HepG2 (cell line): ENCODE measurements around the gene TOP2A. TPM values are rescaled to one million over a fixed set of nuclear protein-coding genes. Genes with fewer than 3 reads are reported as not detected.

ENCODE experiments used
- HNF4G ChIP-seq, 2 experiments: sonication (generic) in 1 of 2; formaldehyde crosslinking in 1 of 2; IDR thresholded peaks; 2 replicates each; pipeline versions ENCODE4 v1.4.0 to v1.6.1; 2011 to 2020; ENCODE audit warnings: borderline replicate concordance in 2 of 2, low read depth in 2 of 2, mild to moderate bottlenecking in 2 of 2, low read length in 1 of 2, missing genetic modification reagents in 1 of 2, moderate library complexity in 1 of 2
- KDM2A ChIP-seq: sonication (generic); formaldehyde crosslinking; IDR thresholded peaks from 2 replicates; pipeline ENCODE4 v1.4.0; 2020; ENCODE audit warnings: low read depth, missing genetic modification reagents, borderline replicate concordance
- SIX1 ChIP-seq: sonication (generic); formaldehyde crosslinking; IDR thresholded peaks from 2 replicates; pipeline ENCODE4 v1.4.0; 2020; ENCODE audit warnings: missing genetic modification reagents, borderline replicate concordance
- SNAPC2 ChIP-seq: sonication (generic); formaldehyde crosslinking; IDR thresholded peaks from 2 replicates; pipeline ENCODE4 v1.8.1; 2022; ENCODE audit warnings: mild to moderate bottlenecking, missing genetic modification reagents
- SOX6 ChIP-seq, 2 experiments: fragments of 450-650 bp in 1 of 2; sonication (generic) in 1 of 2; formaldehyde crosslinking in 1 of 2; IDR thresholded peaks; 2 replicates each; pipeline versions ENCODE4 v1.4.0 to v1.6.1; 2017 to 2020; ENCODE audit warnings: antibody characterized with exemption in 1 of 2, mild to moderate bottlenecking in 1 of 2, missing genetic modification reagents in 1 of 2
- TBL1XR1 ChIP-seq: fragments of 150-350 bp; IDR thresholded peaks from 2 replicates; pipeline ENCODE4 v1.6.1; 2014; ENCODE audit warnings: borderline replicate concordance, low read length; ENCODE audit not compliant: partially characterized antibody
- TCF7L2 ChIP-seq: IDR thresholded peaks from 2 replicates; pipeline ENCODE4 v1.6.1; 2011; ENCODE audit warnings: mild to moderate bottlenecking, low read depth, low read length, moderate library complexity
- TEAD2 ChIP-seq: sonication (generic); formaldehyde crosslinking; IDR thresholded peaks from 2 replicates; pipeline ENCODE4 v1.9.0; 2021; ENCODE audit warnings: missing genetic modification reagents
- ZNF136 ChIP-seq: sonication (generic); formaldehyde crosslinking; IDR thresholded peaks from 2 replicates; pipeline ENCODE4 v1.8.1; 2022; ENCODE audit warnings: low read depth, mild to moderate bottlenecking, moderate library complexity, missing genetic modification reagents
- ZNF20 ChIP-seq: sonication (generic); formaldehyde crosslinking; IDR thresholded peaks from 2 replicates; pipeline ENCODE4 v1.4.0; 2020; ENCODE audit warnings: mild to moderate bottlenecking, moderate library complexity, missing genetic modification reagents
- ZNF205 ChIP-seq: IDR thresholded peaks from 2 replicates; pipeline ENCODE4 v1.6.1; 2018; ENCODE audit warnings: missing biosample characterization, missing genetic modification reagents
- ZNF3 ChIP-seq: IDR thresholded peaks from 2 replicates; pipeline ENCODE4 v1.7.0; 2017; ENCODE audit warnings: inconsistent platforms
- ZNF350 ChIP-seq: sonication (generic); formaldehyde crosslinking; IDR thresholded peaks from 2 replicates; pipeline ENCODE4 v1.4.0; 2020; ENCODE audit warnings: mild to moderate bottlenecking, low read depth, missing genetic modification reagents, borderline replicate concordance
- ZNF768 ChIP-seq: sonication (generic); formaldehyde crosslinking; IDR thresholded peaks from 2 replicates; pipeline ENCODE4 v1.4.0; 2020; ENCODE audit warnings: missing genetic modification reagents
- ZNF776 ChIP-seq: sonication (generic); formaldehyde crosslinking; IDR thresholded peaks from 2 replicates; pipeline ENCODE4 v1.4.0; 2020; ENCODE audit warnings: mild to moderate bottlenecking, missing genetic modification reagents
- polyA plus RNA-seq, 8 experiments: library from polyadenylated mRNA; depleted of rRNA in 3 of 8; stranded (reverse) in 7 of 8; unstranded in 1 of 8; fragments of >200 nt; fragmentation: Illumina TruSeq in 4 of 8; extraction: Trizol in 4 of 8; gene quantifications; 2 replicates each; pipeline versions ENCODE4 v1.2.1 to v1.2.3, GENCODE V29; 2011 to 2016; ENCODE audit warnings: low read depth in 4 of 8, missing spikeins in 1 of 8, mixed read lengths in 1 of 8; ENCODE audit not compliant: insufficient read depth in 1 of 8
- total RNA-seq, 5 experiments: library from RNA; depleted of rRNA; stranded (reverse); fragments of >200 nt; fragmentation: Illumina TruSeq; extraction: Trizol; gene quantifications; 2 replicates each; pipeline ENCODE4 v1.2.3, GENCODE V29; 2016; ENCODE audit warnings: low read depth in 1 of 5
- TF ChIP-seq, protein P1 (sequence below): sonication (generic); formaldehyde crosslinking; IDR thresholded peaks from 2 replicates; pipeline ENCODE4 v1.8.1; 2022; ENCODE audit warnings: low read depth, mild to moderate bottlenecking, missing genetic modification reagents
- TF ChIP-seq, protein P2 (sequence below): sonication (generic); formaldehyde crosslinking; IDR thresholded peaks from 2 replicates; pipeline ENCODE4 v1.5.0; 2020; ENCODE audit warnings: missing genetic modification reagents, mild to moderate bottlenecking, borderline replicate concordance
- TF ChIP-seq, protein P3 (sequence below): sonication (generic); formaldehyde crosslinking; IDR thresholded peaks from 2 replicates; pipeline ENCODE4 v1.8.0; 2022; ENCODE audit warnings: mild to moderate bottlenecking, missing genetic modification reagents; ENCODE audit not compliant: insufficient replicate concordance
- TF ChIP-seq, protein P4 (sequence below): sonication (generic); formaldehyde crosslinking; IDR thresholded peaks from 2 replicates; pipeline ENCODE4 v1.4.0; 2020; ENCODE audit warnings: missing genetic modification reagents, mild to moderate bottlenecking, borderline replicate concordance

TOP2A gene
- total and polyA plus RNA-seq, 2 of the 13 experiments (the other 11 are each of a cell fraction or from before 2014, with no cell fraction given), result 108 to 327 TPM

DNA sequence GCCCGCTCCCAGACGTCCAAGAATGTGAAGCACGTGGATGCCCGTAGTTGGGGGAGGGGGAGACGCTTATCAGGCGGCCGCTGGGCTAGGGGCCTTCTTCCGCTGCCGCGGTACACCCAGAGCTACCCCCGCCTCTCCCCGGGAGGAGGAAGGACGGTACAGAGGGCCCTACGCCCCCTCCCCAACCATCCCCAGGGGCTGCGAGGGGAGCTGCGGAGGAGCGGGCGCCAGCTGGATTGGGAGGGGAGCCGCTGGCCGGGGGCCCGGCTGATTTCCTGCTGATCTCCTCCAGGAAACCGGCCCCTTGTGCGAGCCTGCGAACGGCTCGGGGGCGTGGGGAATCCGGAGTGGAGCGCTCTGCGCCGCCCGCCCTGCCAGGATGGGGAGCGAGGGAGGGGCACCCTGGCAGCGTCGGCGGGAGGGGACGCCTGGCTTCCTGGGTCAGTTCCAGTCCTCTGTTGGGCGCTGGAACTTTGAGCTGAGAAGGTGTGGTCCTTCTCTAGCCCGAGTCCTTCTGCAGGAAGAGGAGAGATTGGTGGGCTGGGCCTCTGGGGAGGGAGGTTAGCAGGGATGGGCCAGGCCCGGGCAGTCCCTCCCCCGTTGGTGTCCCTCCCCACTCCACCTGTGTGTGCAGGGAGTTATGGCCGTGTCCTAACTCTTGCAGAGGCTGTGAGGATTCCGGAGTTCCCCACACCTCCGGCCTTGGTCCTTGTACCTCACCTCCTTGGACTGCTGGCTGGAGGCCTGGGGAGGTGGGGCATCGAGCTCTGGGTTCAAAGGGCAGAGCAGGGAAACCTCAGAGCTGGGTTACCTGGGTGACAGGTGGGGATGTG lies 72.3 kb downstream of the TOP2A start (continued):
- TF ChIP-seq, protein P1, sequence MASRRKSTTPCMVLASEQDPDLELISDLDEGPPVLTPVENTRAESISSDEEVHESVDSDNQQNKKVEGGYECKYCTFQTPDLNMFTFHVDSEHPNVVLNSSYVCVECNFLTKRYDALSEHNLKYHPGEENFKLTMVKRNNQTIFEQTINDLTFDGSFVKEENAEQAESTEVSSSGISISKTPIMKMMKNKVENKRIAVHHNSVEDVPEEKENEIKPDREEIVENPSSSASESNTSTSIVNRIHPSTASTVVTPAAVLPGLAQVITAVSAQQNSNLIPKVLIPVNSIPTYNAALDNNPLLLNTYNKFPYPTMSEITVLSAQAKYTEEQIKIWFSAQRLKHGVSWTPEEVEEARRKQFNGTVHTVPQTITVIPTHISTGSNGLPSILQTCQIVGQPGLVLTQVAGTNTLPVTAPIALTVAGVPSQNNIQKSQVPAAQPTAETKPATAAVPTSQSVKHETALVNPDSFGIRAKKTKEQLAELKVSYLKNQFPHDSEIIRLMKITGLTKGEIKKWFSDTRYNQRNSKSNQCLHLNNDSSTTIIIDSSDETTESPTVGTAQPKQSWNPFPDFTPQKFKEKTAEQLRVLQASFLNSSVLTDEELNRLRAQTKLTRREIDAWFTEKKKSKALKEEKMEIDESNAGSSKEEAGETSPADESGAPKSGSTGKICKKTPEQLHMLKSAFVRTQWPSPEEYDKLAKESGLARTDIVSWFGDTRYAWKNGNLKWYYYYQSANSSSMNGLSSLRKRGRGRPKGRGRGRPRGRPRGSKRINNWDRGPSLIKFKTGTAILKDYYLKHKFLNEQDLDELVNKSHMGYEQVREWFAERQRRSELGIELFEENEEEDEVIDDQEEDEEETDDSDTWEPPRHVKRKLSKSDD (CRISPR knock-in tag), result 0 out of 2 replicates have a peak, but pooled peaks have one; percentile 60
- TF ChIP-seq HNF4G (IDR thresholded peaks at IDR 0.05; ENCODE audit: borderline replicate concordance, low read depth, low read length), result peak; percentile 53; the same call in 1 of the 2 replicates
- peak; percentile 84 for TF ChIP-seq HNF4G (CRISPR knock-in tag; IDR thresholded peaks at IDR 0.05; ENCODE audit: borderline replicate concordance, low read depth)
- TF ChIP-seq SNAPC2, result no peak
- no peak for TF ChIP-seq ZNF20 (CRISPR knock-in tag)
- TF ChIP-seq TEAD2 (CRISPR knock-in tag), result no peak
- no peak for TF ChIP-seq SOX6 (IDR thresholded peaks at IDR 0.05)
- TF ChIP-seq SOX6 (CRISPR knock-in tag; IDR thresholded peaks at IDR 0.05), result peak; percentile 70
- TF ChIP-seq SIX1, result no peak; the same call in 1 of the 2 replicates
- no peak for TF ChIP-seq TCF7L2
- no peak for TF ChIP-seq ZNF205 (CRISPR knock-in tag)
- TF ChIP-seq ZNF768, result peak; percentile 58; the same call in 1 of the 2 replicates
- no peak for TF ChIP-seq ZNF776 (CRISPR knock-in tag)
- TF ChIP-seq ZNF3 (CRISPR knock-in tag), result no peak
- TF ChIP-seq, protein P2, sequence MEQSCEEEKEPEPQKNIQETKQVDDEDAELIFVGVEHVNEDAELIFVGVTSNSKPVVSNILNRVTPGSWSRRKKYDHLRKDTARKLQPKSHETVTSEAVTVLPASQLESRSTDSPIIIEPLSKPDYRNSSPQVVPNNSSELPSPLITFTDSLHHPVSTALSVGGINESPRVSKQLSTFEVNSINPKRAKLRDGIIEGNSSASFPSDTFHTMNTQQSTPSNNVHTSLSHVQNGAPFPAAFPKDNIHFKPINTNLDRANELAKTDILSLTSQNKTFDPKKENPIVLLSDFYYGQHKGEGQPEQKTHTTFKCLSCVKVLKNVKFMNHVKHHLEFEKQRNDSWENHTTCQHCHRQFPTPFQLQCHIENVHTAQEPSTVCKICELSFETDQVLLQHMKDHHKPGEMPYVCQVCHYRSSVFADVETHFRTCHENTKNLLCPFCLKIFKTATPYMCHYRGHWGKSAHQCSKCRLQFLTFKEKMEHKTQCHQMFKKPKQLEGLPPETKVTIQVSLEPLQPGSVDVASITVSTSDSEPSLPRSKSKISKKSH, result peak; percentile 71; the same call in 1 of the 2 replicates
- no peak for TF ChIP-seq TBL1XR1
- no peak for TF ChIP-seq KDM2A
- TF ChIP-seq, protein P3, sequence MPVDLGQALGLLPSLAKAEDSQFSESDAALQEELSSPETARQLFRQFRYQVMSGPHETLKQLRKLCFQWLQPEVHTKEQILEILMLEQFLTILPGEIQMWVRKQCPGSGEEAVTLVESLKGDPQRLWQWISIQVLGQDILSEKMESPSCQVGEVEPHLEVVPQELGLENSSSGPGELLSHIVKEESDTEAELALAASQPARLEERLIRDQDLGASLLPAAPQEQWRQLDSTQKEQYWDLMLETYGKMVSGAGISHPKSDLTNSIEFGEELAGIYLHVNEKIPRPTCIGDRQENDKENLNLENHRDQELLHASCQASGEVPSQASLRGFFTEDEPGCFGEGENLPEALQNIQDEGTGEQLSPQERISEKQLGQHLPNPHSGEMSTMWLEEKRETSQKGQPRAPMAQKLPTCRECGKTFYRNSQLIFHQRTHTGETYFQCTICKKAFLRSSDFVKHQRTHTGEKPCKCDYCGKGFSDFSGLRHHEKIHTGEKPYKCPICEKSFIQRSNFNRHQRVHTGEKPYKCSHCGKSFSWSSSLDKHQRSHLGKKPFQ (CRISPR knock-in tag), result peak; percentile 75
- TF ChIP-seq, protein P4, sequence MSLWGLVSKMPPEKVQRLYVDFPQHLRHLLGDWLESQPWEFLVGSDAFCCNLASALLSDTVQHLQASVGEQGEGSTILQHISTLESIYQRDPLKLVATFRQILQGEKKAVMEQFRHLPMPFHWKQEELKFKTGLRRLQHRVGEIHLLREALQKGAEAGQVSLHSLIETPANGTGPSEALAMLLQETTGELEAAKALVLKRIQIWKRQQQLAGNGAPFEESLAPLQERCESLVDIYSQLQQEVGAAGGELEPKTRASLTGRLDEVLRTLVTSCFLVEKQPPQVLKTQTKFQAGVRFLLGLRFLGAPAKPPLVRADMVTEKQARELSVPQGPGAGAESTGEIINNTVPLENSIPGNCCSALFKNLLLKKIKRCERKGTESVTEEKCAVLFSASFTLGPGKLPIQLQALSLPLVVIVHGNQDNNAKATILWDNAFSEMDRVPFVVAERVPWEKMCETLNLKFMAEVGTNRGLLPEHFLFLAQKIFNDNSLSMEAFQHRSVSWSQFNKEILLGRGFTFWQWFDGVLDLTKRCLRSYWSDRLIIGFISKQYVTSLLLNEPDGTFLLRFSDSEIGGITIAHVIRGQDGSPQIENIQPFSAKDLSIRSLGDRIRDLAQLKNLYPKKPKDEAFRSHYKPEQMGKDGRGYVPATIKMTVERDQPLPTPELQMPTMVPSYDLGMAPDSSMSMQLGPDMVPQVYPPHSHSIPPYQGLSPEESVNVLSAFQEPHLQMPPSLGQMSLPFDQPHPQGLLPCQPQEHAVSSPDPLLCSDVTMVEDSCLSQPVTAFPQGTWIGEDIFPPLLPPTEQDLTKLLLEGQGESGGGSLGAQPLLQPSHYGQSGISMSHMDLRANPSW (CRISPR knock-in tag), result no peak; the same call in 1 of the 2 replicates
- peak; percentile 87 for TF ChIP-seq ZNF350 (CRISPR knock-in tag)
- TF ChIP-seq ZNF136, result no peak
